Measurements from ENCODE around the gene GATA5. TPM values are rescaled to one million over a fixed set of nuclear protein-coding genes. Genes with fewer than 3 reads are reported as not detected.

The GATA5 gene
- total and polyA plus RNA-seq, 2 donors from 2014 or later = 1.0 to 6.9 TPM

DNA sequence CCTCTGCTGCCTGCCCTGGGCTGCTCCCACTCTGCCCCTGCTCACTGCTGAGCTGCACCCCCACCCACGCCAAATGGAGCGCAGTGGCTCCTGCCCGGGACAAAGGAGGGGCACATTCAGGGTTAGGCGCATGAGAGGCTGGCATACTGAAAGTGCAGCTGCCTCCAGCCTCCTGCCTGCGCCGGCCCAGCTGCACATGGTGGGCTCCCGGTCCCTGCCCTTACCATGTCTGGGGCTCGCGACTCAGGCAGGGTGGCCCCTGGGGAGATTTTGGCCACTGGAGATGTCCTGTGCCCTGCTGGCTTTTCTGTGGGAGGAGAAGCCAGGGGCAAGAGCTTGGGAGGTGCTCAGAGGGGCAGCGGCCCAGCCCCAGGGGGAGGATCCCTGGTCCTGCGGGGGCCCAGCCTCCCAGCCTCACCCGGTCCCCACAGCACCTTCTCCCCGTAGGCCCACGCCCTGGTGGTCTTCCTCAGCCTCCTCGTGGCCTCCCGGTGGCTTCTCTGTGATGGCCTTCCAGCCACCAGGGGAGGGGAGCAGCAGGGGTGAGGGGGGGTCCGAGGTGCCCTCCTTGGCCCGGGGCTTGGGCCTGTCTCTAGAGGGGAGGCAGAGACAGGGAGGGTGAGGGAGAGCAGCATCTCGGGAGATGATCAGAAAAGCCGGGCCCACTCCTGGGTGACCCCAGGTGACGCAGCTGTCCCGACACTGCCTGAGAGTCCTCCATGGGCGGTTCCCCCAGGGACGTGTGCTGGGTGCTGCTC is 60.3 kb downstream of the GATA5 start:
- no peak for TF ChIP-seq CTCF (IDR thresholded peaks at IDR 0.05; ENCODE audit: borderline replicate concordance, extremely low read depth, insufficient read depth)
- no peak for DNase-seq

GRCh38 chr20:62413896-62414481 is 61.8 kb downstream of the GATA5 start:
- no peak overlapping the region for H3K9ac ChIP-seq (ENCODE audit: low read length in 3 of 3)
- DNase-seq (no peak), FAIRE-seq (no peak)
- no peak for TF ChIP-seq CTCF (IDR thresholded peaks at IDR 0.05; ENCODE audit: borderline replicate concordance, extremely low read depth, insufficient read depth)
- intact Hi-C loops (cut with DNase I) = no loop called here
- no peak overlapping the region for H3K4me3 ChIP-seq (ENCODE audit: low read length in 3 of 3)
- no peaks in the 10 kb centered on the region for H3K27me3 ChIP-seq (ENCODE audit: control insufficient read depth, insufficient read depth, low read length)
- H3K4me1 ChIP-seq (ENCODE audit: control insufficient read depth in 2 of 3, insufficient read depth in 2 of 3, low read depth in 1 of 3, low read length in 3 of 3) = peaks cover 0 to 9% (median 7%) of the 10 kb centered on the region in 3 donors
- no peak overlapping the region for H3K27ac ChIP-seq (ENCODE audit: low read depth in 2 of 2, low read length in 2 of 2)
- no peaks in the 10 kb centered on the region for H3K36me3 ChIP-seq (ENCODE audit: control insufficient read depth in 2 of 3, insufficient read depth in 3 of 3, low read length in 3 of 3)
- H3K9me3 ChIP-seq (ENCODE audit: control insufficient read depth in 2 of 3, insufficient read depth in 1 of 3, low read length in 3 of 3) = no peaks in the 10 kb centered on the region

More for the DNA sequence above, 60.3 kb downstream of the GATA5 start:
- Histone ChIP-seq H3K4me3 (ENCODE audit: low read length in 3 of 3) (no peak overlapping the region), H3K27me3 (ENCODE audit: control insufficient read depth, insufficient read depth, low read length) (no peaks in the 10 kb centered on the region), H3K9me3 (ENCODE audit: control insufficient read depth in 2 of 3, insufficient read depth in 1 of 3, low read length in 3 of 3) (no peaks in the 10 kb centered on the region), H3K36me3 (ENCODE audit: control insufficient read depth in 2 of 3, insufficient read depth in 3 of 3, low read length in 3 of 3) (no peaks in the 10 kb centered on the region), H3K4me1 (ENCODE audit: control insufficient read depth in 2 of 3, insufficient read depth in 2 of 3, low read depth in 1 of 3, low read length in 3 of 3) (peaks cover 0 to under 1% (median 0%) of the 10 kb centered on the region in 3 donors), H3K9ac (ENCODE audit: low read length in 3 of 3) (no peak overlapping the region), H3K27ac (ENCODE audit: low read depth in 2 of 2, low read length in 2 of 2) (no peak overlapping the region)
- no peak for FAIRE-seq
- intact Hi-C loops (cut with DNase I) = no loop called here

Other genes starting within 250 kb of the GATA5 start
- 57.1 TPM for gene OSBPL2, start 237.5 kb downstream of the GATA5 start, total RNA-seq
- 20.4 TPM for gene OSBPL2, start 237.5 kb downstream of the GATA5 start, polyA plus RNA-seq (ENCODE audit: insufficient read depth, low read depth, low replicate concordance)
- 64.4 TPM for gene ADRM1, start 173.0 kb downstream of the GATA5 start, total RNA-seq
- 79.4 TPM for gene ADRM1, start 173.0 kb downstream of the GATA5 start, polyA plus RNA-seq (ENCODE audit: insufficient read depth, low read depth, low replicate concordance)
- gene LAMA5, start 108.7 kb downstream of the GATA5 start, total RNA-seq = 342 TPM
- gene LAMA5, start 108.7 kb downstream of the GATA5 start, polyA plus RNA-seq (ENCODE audit: insufficient read depth, low read depth, low replicate concordance) = 94.0 TPM
- gene RPS21, start 88.9 kb downstream of the GATA5 start, total RNA-seq = 1,221 TPM
- gene RPS21, start 88.9 kb downstream of the GATA5 start, polyA plus RNA-seq (ENCODE audit: insufficient read depth, low read depth, low replicate concordance) = 2,336 TPM
- gene CABLES2, start 68.7 kb downstream of the GATA5 start, total RNA-seq = 4.5 TPM
- gene CABLES2, start 68.7 kb downstream of the GATA5 start, polyA plus RNA-seq (ENCODE audit: insufficient read depth, low read depth, low replicate concordance) = 2.0 TPM
- gene RBBP8NL, start 48.5 kb downstream of the GATA5 start, total RNA-seq = 0.13 TPM
- 1.5 TPM for gene RBBP8NL, start 48.5 kb downstream of the GATA5 start, polyA plus RNA-seq (ENCODE audit: insufficient read depth, low read depth, low replicate concordance)
- 80.3 TPM for gene SLCO4A1, start 166.5 kb upstream of the GATA5 start, total RNA-seq
- gene SLCO4A1, start 166.5 kb upstream of the GATA5 start, polyA plus RNA-seq (ENCODE audit: insufficient read depth, low read depth, low replicate concordance) = 12.4 TPM
- 0.09 TPM for gene NTSR1, start 232.8 kb upstream of the GATA5 start, total RNA-seq
- not detected for gene NTSR1, start 232.8 kb upstream of the GATA5 start, polyA plus RNA-seq (ENCODE audit: insufficient read depth, low read depth, low replicate concordance)

Measured in kidney (tissue), 14 donors.